Endothelial cell (in vitro differentiated cells): Measurements from ENCODE around the gene TSPAN11. TPM values are rescaled to one million over a fixed set of nuclear protein-coding genes. Genes with fewer than 3 reads are reported as not detected.

Experiments used
- DNase-seq: peaks from one replicate; pipeline ENCODE4 v3.0.0; 2021; ENCODE audit warnings: low spot score
- H3K27ac Mint-ChIP-seq: one replicate; pipeline ENCODE4 v1.8.0; 2021; ENCODE audit warnings: mixed read lengths, inconsistent platforms; ENCODE audit not compliant: unreplicated experiment
- H3K27me3 Mint-ChIP-seq: one replicate; pipeline ENCODE4 v1.8.0; 2021; ENCODE audit warnings: mild to moderate bottlenecking, moderate library complexity, mixed read lengths, inconsistent platforms; ENCODE audit not compliant: unreplicated experiment
- H3K36me3 Mint-ChIP-seq: one replicate; pipeline ENCODE4 v1.8.0; 2021; ENCODE audit warnings: mild to moderate bottlenecking, low read depth, mixed read lengths, inconsistent platforms; ENCODE audit not compliant: unreplicated experiment
- H3K4me1 Mint-ChIP-seq: one replicate; pipeline ENCODE4 v1.8.0; 2021; ENCODE audit warnings: mild to moderate bottlenecking, mixed read lengths, inconsistent platforms; ENCODE audit not compliant: unreplicated experiment
- H3K4me3 Mint-ChIP-seq: one replicate; pipeline ENCODE4 v1.8.0; 2021; ENCODE audit warnings: mild to moderate bottlenecking, mixed read lengths, inconsistent platforms; ENCODE audit not compliant: unreplicated experiment
- H3K9me3 Mint-ChIP-seq: one replicate; pipeline ENCODE4 v1.8.0; 2021; ENCODE audit warnings: mixed read lengths, inconsistent platforms; ENCODE audit not compliant: unreplicated experiment
- CTCF ChIP-seq: fragments of 200-600 bp; sonication (generic); IDR thresholded peaks from one replicate; pipeline ENCODE4 v1.5.0; 2021; ENCODE audit warnings: antibody characterized with exemption; ENCODE audit not compliant: unreplicated experiment
- long read RNA-seq: library from polyadenylated mRNA; unstranded; transcript quantifications from one replicate; pipeline ENCODE4 v2.0.0, GENCODE V29; 2020; ENCODE audit not compliant: unreplicated experiment
- total RNA-seq: library from RNA; stranded (reverse); fragmentation: NEBNext Ultra II Directional; extraction: Animal tissue kit (Norgen Biotek cat#: 25700); gene quantifications from one replicate; pipeline ENCODE4 v1.2.1, GENCODE V29; 2021; ENCODE audit not compliant: unreplicated experiment

The TSPAN11 gene, protein sequence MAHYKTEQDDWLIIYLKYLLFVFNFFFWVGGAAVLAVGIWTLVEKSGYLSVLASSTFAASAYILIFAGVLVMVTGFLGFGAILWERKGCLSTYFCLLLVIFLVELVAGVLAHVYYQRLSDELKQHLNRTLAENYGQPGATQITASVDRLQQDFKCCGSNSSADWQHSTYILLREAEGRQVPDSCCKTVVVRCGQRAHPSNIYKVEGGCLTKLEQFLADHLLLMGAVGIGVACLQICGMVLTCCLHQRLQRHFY
- total RNA-seq: 3.6 TPM
- long read RNA-seq, partial matches to known transcripts: 0 of 2 reads
- long read RNA-seq, other reads (novel, unspliced or antisense): 2 of 2 reads

DNA sequence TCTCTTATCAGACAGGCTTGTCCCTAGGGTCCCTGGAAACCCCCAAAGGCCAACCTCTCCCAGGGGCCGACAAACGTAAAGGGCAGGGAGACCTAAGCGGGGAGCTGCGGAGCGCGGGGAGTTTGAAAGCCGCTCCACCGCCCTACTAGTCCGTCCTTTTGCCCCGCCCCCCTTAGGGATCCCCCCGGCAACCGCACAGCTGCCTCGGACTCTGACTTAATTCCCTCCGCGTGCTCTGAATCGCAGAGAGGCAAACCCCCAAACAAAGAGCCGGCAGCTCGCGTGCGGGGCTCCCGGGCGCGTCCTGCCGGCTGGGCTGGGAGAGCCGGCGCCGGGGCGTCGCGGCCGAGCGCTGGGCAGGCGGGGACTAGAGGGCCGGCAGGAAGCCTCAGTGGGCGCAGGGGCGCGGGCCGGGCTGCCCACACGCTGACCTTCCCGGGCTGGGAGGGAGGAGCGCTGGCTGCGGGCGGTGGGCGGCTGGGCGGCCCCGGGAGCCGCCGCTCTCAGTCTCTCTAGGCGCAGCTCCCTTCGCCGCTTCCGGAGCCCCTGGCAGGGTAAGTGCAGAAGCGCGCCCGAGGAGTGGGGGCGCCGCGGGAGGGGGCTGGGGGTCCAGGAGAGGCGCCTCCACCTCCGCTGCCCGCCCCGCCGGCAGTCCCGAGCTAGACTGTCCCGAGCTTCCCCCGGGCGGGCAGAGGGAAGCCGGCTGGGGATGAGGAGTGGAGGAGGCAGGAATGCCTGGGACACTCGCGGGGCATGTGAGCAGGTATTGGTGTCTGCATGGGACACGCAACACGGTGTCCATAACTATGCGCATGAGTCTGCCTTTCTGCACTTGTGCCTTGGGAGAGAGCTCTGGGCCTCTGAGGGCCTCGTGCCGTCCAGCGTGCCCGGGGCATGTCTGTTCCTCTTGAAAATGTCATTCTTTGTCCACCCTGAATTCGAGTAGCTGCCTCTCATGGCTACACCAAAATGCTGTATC is at the start of gene TSPAN11:
TSPAN11 (plus strand) TSS at position 506 of the 979 bp plus-strand sequence. CDS start 27,244 bp downstream, outside the sequence.
- H3K27me3 Mint-ChIP-seq: peaks cover 24% of the 10 kb centered on the region

GRCh38 chr12:30877105-30877875 is 49.3 kb upstream of the TSPAN11 start:
- no peak for DNase-seq
- H3K36me3 Mint-ChIP-seq: no peaks in the 10 kb centered on the region
- no peak overlapping the region for H3K4me3 Mint-ChIP-seq
- no peak for TF ChIP-seq CTCF
- no peaks in the 10 kb centered on the region for H3K9me3 Mint-ChIP-seq
- no peaks in the 10 kb centered on the region for H3K4me1 Mint-ChIP-seq
- no peak overlapping the region for H3K27ac Mint-ChIP-seq
- peaks cover 8% of the 10 kb centered on the region for H3K27me3 Mint-ChIP-seq

More for the DNA sequence above, at the start of gene TSPAN11:
- Mint-ChIP-seq H3K36me3 (peaks cover 4% of the 10 kb centered on the region), H3K27ac (peak within 1 kb of the TSS; percentile 63), H3K4me3 (peak within 1 kb of the TSS; percentile 84), H3K4me1 (peaks cover 26% of the 10 kb centered on the region), H3K9me3 (no peaks in the 10 kb centered on the region)
- TF ChIP-seq CTCF: no peak
- DNase-seq: peak; percentile 65

DNA sequence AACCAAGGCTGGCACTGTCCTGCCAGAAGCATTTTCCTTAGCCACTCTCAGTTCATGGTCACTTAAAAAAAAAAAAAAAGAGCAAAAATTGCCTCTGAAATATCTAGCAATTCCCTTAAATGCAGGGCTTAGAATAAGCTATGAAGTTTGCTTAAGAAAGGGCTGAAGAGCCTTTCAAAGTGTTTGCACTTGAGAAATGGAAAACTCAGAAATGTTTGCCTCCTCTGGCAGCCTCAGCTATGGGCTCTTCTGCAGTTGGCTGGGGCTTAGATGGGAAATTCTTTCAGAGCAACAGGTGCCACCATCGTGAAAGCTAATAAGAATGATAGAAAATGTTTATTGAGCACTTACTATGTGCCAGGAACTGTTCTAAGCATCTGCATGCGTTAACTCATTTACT is 48.5 kb upstream of the TSPAN11 start:
- Mint-ChIP-seq H3K27me3 (peaks cover 6% of the 10 kb centered on the region), H3K27ac (no peak overlapping the region), H3K9me3 (no peaks in the 10 kb centered on the region), H3K4me1 (no peaks in the 10 kb centered on the region), H3K36me3 (no peaks in the 10 kb centered on the region), H3K4me3 (no peak overlapping the region)
- no peak for TF ChIP-seq CTCF
- no peak for DNase-seq

- Mint-ChIP-seq H3K4me3 (no peak overlapping the region), H3K9me3 (no peaks in the 10 kb centered on the region), H3K4me1 (no peaks in the 10 kb centered on the region), H3K27ac (no peak overlapping the region), H3K36me3 (no peaks in the 10 kb centered on the region), H3K27me3 (peaks cover 6% of the 10 kb centered on the region)
- no peak for TF ChIP-seq CTCF
- no peak for DNase-seq
Measured at GRCh38 chr12:30880061-30880460, 46.5 kb upstream of the TSPAN11 start.
